ENCODE results near the gene NKIRAS1.
A peak's percentile ranks its signal among the peaks of the same experiment; 100 is the strongest.

Gene NKIRAS1

GRCh38 chr3:23869977-23870662 is 46.7 kb downstream of the NKIRAS1 start:
- TF ChIP-seq ZNF274 (IDR thresholded peaks at IDR 0.05; ENCODE audit: low read depth, low read length) (no peak), YY1 (IDR thresholded peaks at IDR 0.05; ENCODE audit: insufficient read depth, insufficient read length) (no peak), SUZ12 (IDR thresholded peaks at IDR 0.05; ENCODE audit: extremely low read depth, insufficient read depth, insufficient read length) (no peak)
- no peak for DNase-seq (ENCODE audit: low read depth, low spot score)
- H3K4me1 ChIP-seq (ENCODE audit: insufficient read depth, insufficient read length) = peaks cover 3% of the 10 kb centered on the region
- H3K27me3 ChIP-seq (ENCODE audit: insufficient read depth, insufficient read length) = no peaks in the 10 kb centered on the region
- H3K9ac ChIP-seq (ENCODE audit: insufficient read length, low read depth) = no peak overlapping the region
- H3K4me3 ChIP-seq (ENCODE audit: insufficient read length, low read depth) = no peak overlapping the region
- H3K9me3 ChIP-seq (ENCODE audit: insufficient read depth, low read length) = peaks cover 12% of the 10 kb centered on the region; the same call in 1 of the 2 replicates
- H3K36me3 ChIP-seq (ENCODE audit: insufficient read depth, insufficient read length, low read length) = no peaks in the 10 kb centered on the region

- no peaks in the 10 kb centered on the region for H3K36me3 ChIP-seq (ENCODE audit: insufficient read depth, insufficient read length, low read length)
- no peaks in the 10 kb centered on the region for H3K27me3 ChIP-seq (ENCODE audit: insufficient read depth, insufficient read length)
- H3K4me1 ChIP-seq (ENCODE audit: insufficient read depth, insufficient read length) = peaks cover 6% of the 10 kb centered on the region
- H3K4me3 ChIP-seq (ENCODE audit: insufficient read length, low read depth) = no peak overlapping the region
- TF ChIP-seq YY1 (IDR thresholded peaks at IDR 0.05; ENCODE audit: insufficient read depth, insufficient read length) = no peak
- no peak for TF ChIP-seq ZNF274 (IDR thresholded peaks at IDR 0.05; ENCODE audit: low read depth, low read length)
- no peak for TF ChIP-seq SUZ12 (IDR thresholded peaks at IDR 0.05; ENCODE audit: extremely low read depth, insufficient read depth, insufficient read length)
- no peak overlapping the region for H3K9ac ChIP-seq (ENCODE audit: insufficient read length, low read depth)
- DNase-seq (ENCODE audit: low read depth, low spot score) = no peak
- peaks cover 12% of the 10 kb centered on the region; the same call in 1 of the 2 replicates for H3K9me3 ChIP-seq (ENCODE audit: insufficient read depth, low read length)
Observed at GRCh38 chr3:23867838-23868237, 49.0 kb downstream of the NKIRAS1 start.

- Histone ChIP-seq H3K27me3 (ENCODE audit: insufficient read depth, insufficient read length) (no peaks in the 10 kb centered on the region), H3K9ac (ENCODE audit: insufficient read length, low read depth) (no peak overlapping the region), H3K36me3 (ENCODE audit: insufficient read depth, insufficient read length, low read length) (no peaks in the 10 kb centered on the region), H3K9me3 (ENCODE audit: insufficient read depth, low read length) (peaks cover 12% of the 10 kb centered on the region; the same call in 1 of the 2 replicates), H3K4me1 (ENCODE audit: insufficient read depth, insufficient read length) (peaks cover 6% of the 10 kb centered on the region), H3K4me3 (ENCODE audit: insufficient read length, low read depth) (no peak overlapping the region)
- TF ChIP-seq ZNF274 (IDR thresholded peaks at IDR 0.05; ENCODE audit: low read depth, low read length) (no peak), SUZ12 (IDR thresholded peaks at IDR 0.05; ENCODE audit: extremely low read depth, insufficient read depth, insufficient read length) (no peak)
- no peak for DNase-seq (ENCODE audit: low read depth, low spot score)
Observed at GRCh38 chr3:23867400-23867799, 49.4 kb downstream of the NKIRAS1 start.

DNA sequence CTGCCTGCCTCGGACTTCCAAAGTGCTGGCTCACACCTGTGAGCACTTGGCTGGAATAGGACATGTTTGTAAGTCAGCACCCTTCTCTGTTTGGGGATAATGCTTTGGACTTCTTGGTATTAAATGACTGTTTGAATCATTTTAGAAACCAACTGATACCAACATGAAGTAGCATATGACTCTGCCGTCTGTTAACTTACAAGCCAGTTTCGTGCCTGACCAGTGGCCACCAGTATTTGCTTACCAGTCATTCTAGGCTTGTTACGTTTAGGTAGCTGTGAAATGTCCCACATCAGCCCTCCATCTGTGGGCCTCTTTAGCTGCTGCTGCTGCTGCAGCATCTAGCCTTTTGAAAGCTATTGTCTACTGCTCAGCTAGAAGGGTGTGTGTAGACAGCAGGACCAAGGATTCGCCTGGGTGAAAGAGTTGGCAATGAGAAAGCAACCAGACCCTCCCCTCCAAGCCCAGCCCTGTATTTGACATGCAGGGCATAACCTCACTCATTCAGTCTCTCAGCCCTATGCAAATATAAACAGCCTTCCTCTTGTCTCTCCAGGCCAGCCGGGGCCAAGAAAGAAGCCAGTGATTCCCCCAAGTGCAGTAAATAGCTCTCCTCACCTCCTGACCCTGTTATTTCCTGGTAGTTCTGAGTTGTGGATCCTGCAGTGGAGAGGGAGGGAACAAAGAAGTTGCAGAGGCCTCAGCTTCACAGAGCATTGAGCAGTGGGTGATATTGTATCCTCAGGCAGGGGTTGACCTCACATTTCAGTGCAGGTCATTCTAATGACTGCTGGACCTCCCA is 51.0 kb downstream of the NKIRAS1 start:
- H3K27me3 ChIP-seq (ENCODE audit: insufficient read depth, insufficient read length) = no peaks in the 10 kb centered on the region
- H3K36me3 ChIP-seq (ENCODE audit: insufficient read depth, insufficient read length, low read length) = peaks cover 8% of the 10 kb centered on the region
- peak; percentile 78 for DNase-seq (ENCODE audit: low read depth, low spot score)
- H3K4me1 ChIP-seq (ENCODE audit: insufficient read depth, insufficient read length) = peaks cover 6% of the 10 kb centered on the region
- no peak overlapping the region for H3K9ac ChIP-seq (ENCODE audit: insufficient read length, low read depth)
- H3K4me3 ChIP-seq (ENCODE audit: insufficient read length, low read depth) = no peak overlapping the region
- H3K9me3 ChIP-seq (ENCODE audit: insufficient read depth, low read length) = peaks cover 12% of the 10 kb centered on the region; the same call in 1 of the 2 replicates
- TF ChIP-seq ZNF274 (IDR thresholded peaks at IDR 0.05; ENCODE audit: low read depth, low read length) (no peak), SUZ12 (IDR thresholded peaks at IDR 0.05; ENCODE audit: extremely low read depth, insufficient read depth, insufficient read length) (no peak), YY1 (IDR thresholded peaks at IDR 0.05; ENCODE audit: insufficient read depth, insufficient read length) (no peak)

DNA sequence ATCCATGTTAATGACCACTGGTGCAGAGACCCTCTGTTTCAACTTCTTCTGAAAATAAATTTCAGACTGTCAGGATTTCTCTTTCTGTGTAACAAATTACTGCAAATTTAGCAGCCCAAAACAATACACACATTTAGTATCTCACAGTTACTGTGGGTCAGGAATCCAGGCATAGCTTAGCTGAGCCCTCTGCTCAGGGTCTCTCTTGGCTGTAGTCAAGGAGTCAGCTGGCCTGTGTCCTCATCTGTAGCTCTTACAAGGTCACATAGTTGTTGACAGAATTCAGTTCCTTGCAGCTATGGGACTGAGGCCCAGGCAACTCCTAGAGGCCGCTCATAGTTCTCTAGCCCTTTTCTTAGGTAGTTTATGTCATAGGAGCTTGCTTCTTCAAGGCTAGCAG is 51.9 kb downstream of the NKIRAS1 start:
- TF ChIP-seq YY1 (IDR thresholded peaks at IDR 0.05; ENCODE audit: insufficient read depth, insufficient read length) (no peak), ZNF274 (IDR thresholded peaks at IDR 0.05; ENCODE audit: low read depth, low read length) (no peak), SUZ12 (IDR thresholded peaks at IDR 0.05; ENCODE audit: extremely low read depth, insufficient read depth, insufficient read length) (no peak)
- peaks cover 8% of the 10 kb centered on the region for H3K36me3 ChIP-seq (ENCODE audit: insufficient read depth, insufficient read length, low read length)
- no peak overlapping the region for H3K9ac ChIP-seq (ENCODE audit: insufficient read length, low read depth)
- H3K4me1 ChIP-seq (ENCODE audit: insufficient read depth, insufficient read length) = peaks cover 6% of the 10 kb centered on the region
- no peak for DNase-seq (ENCODE audit: low read depth, low spot score)
- H3K27me3 ChIP-seq (ENCODE audit: insufficient read depth, insufficient read length) = no peaks in the 10 kb centered on the region
- peaks cover 7% of the 10 kb centered on the region; the same call in 1 of the 2 replicates for H3K9me3 ChIP-seq (ENCODE audit: insufficient read depth, low read length)
- no peak overlapping the region for H3K4me3 ChIP-seq (ENCODE audit: insufficient read length, low read depth)

GRCh38 chr3:23863060-23863459 is 53.7 kb downstream of the NKIRAS1 start:
- Histone ChIP-seq H3K4me3 (ENCODE audit: insufficient read length, low read depth) (no peak overlapping the region), H3K36me3 (ENCODE audit: insufficient read depth, insufficient read length, low read length) (peaks cover 8% of the 10 kb centered on the region), H3K27me3 (ENCODE audit: insufficient read depth, insufficient read length) (no peaks in the 10 kb centered on the region), H3K4me1 (ENCODE audit: insufficient read depth, insufficient read length) (peaks cover 6% of the 10 kb centered on the region), H3K9ac (ENCODE audit: insufficient read length, low read depth) (no peak overlapping the region), H3K9me3 (ENCODE audit: insufficient read depth, low read length) (no peaks in the 10 kb centered on the region)
- DNase-seq (ENCODE audit: low read depth, low spot score) = no peak
- TF ChIP-seq YY1 (IDR thresholded peaks at IDR 0.05; ENCODE audit: insufficient read depth, insufficient read length) (no peak), ZNF274 (IDR thresholded peaks at IDR 0.05; ENCODE audit: low read depth, low read length) (no peak), SUZ12 (IDR thresholded peaks at IDR 0.05; ENCODE audit: extremely low read depth, insufficient read depth, insufficient read length) (no peak)

GRCh38 chr3:23861689-23862088 is 55.1 kb downstream of the NKIRAS1 start:
- H3K4me1 ChIP-seq (ENCODE audit: insufficient read depth, insufficient read length) = peaks cover 6% of the 10 kb centered on the region
- no peak for TF ChIP-seq ZNF274 (IDR thresholded peaks at IDR 0.05; ENCODE audit: low read depth, low read length)
- no peak for TF ChIP-seq SUZ12 (IDR thresholded peaks at IDR 0.05; ENCODE audit: extremely low read depth, insufficient read depth, insufficient read length)
- no peak for TF ChIP-seq YY1 (IDR thresholded peaks at IDR 0.05; ENCODE audit: insufficient read depth, insufficient read length)
- H3K36me3 ChIP-seq (ENCODE audit: insufficient read depth, insufficient read length, low read length) = peaks cover 8% of the 10 kb centered on the region
- H3K4me3 ChIP-seq (ENCODE audit: insufficient read length, low read depth) = no peak overlapping the region
- no peaks in the 10 kb centered on the region for H3K27me3 ChIP-seq (ENCODE audit: insufficient read depth, insufficient read length)
- H3K9ac ChIP-seq (ENCODE audit: insufficient read length, low read depth) = no peak overlapping the region
- DNase-seq (ENCODE audit: low read depth, low spot score) = no peak
- H3K9me3 ChIP-seq (ENCODE audit: insufficient read depth, low read length) = no peaks in the 10 kb centered on the region
